K562 (cell line): Measurements from ENCODE around the gene ARHGEF18.
A peak's percentile ranks its signal among the peaks of the same experiment; 100 is the strongest.

Experiments used
- BACH1 ChIP-seq: fragments of 200-800 bp; sonication (Bioruptor generic); IDR thresholded peaks from 2 replicates; pipeline ENCODE4 v1.6.1; 2016; ENCODE audit warnings: missing genetic modification characterization, missing compliant biosample characterization
- GTF2F1 ChIP-seq: IDR thresholded peaks from 2 replicates; pipeline ENCODE4 v1.6.1; 2011; ENCODE audit warnings: low read depth, low read length, improper control_type of control experiment
- JUND ChIP-seq, 2 experiments: IDR thresholded peaks; 2 replicates in 1 of 2; 3 replicates in 1 of 2; pipeline ENCODE4 v1.6.1; 2011; ENCODE audit warnings: borderline replicate concordance in 2 of 2, low read depth in 2 of 2, low read length in 2 of 2, improper control_type of control experiment in 1 of 2, missing biosample characterization in 1 of 2, missing genetic modification characterization in 1 of 2, missing genetic modification reagents in 1 of 2
- MTA3 ChIP-seq: fragments of 450-650 bp; formaldehyde crosslinking; IDR thresholded peaks from 2 replicates; pipeline ENCODE4 v1.6.1; 2017; ENCODE audit warnings: mild to moderate bottlenecking, borderline replicate concordance
- POLR2AphosphoS5 ChIP-seq: IDR thresholded peaks from 2 replicates; pipeline ENCODE4 v1.6.1; 2011; ENCODE audit warnings: mild to moderate bottlenecking, low read depth, low read length, moderate library complexity; ENCODE audit not compliant: control insufficient read depth, insufficient read depth
- RCOR1 ChIP-seq, 2 experiments: IDR thresholded peaks; 2 replicates each; pipeline ENCODE4 v1.6.1; 2012; ENCODE audit warnings: low read depth in 2 of 2, low read length in 2 of 2, borderline replicate concordance in 1 of 2, improper control_type of control experiment in 1 of 2
- RFX5 ChIP-seq: IDR thresholded peaks from 2 replicates; pipeline ENCODE4 v1.6.1; 2011; ENCODE audit warnings: low read depth, mild to moderate bottlenecking, improper control_type of control experiment, low read length
- TEAD2 ChIP-seq: fragments of 450-650 bp; IDR thresholded peaks from 2 replicates; pipeline ENCODE4 v1.6.1; 2016; ENCODE audit warnings: missing genetic modification characterization, control low read depth, missing compliant biosample characterization
- ZFP30 ChIP-seq: fragments of 250-450 bp; sonication (Bioruptor Pico); IDR thresholded peaks from 2 replicates; pipeline ENCODE4 v1.8.0; 2022; ENCODE audit warnings: moderate library complexity, mild to moderate bottlenecking, inconsistent platforms, borderline replicate concordance
- TF ChIP-seq, protein P1 (sequence below), 2 experiments: fragments of 450-650 bp in 1 of 2; sonication (generic) in 1 of 2; formaldehyde crosslinking in 1 of 2; IDR thresholded peaks in 1 of 2; conservative IDR thresholded peaks in 1 of 2; 2 replicates each; pipeline versions ENCODE4 v1.6.1 to v1.8.1; 2016 to 2023; ENCODE audit warnings: mild to moderate bottlenecking in 2 of 2, moderate library complexity in 2 of 2, inconsistent platforms in 1 of 2, missing genetic modification reagents in 1 of 2
- TF ChIP-seq, protein P2 (sequence below), 3 experiments: IDR thresholded peaks in 2 of 3; conservative IDR thresholded peaks in 1 of 3; 2 replicates each; pipeline ENCODE4 v1.5.1; 2011 to 2012; ENCODE audit warnings: low read length in 3 of 3, mild to moderate bottlenecking in 3 of 3, control low read depth in 2 of 3, improper control_type of control experiment in 1 of 3, inconsistent platforms in 1 of 3, low read depth in 1 of 3, mixed read lengths in 1 of 3, moderate library complexity in 1 of 3; ENCODE audit not compliant: insufficient read depth in 2 of 3
- TF ChIP-seq, protein P3 (sequence below), 2 experiments: fragments of 450-650 bp; IDR thresholded peaks; 2 replicates each; pipeline ENCODE4 v1.6.1; 2016; ENCODE audit warnings: mild to moderate bottlenecking in 2 of 2, borderline replicate concordance in 1 of 2, low read depth in 1 of 2, moderate library complexity in 1 of 2
- TF ChIP-seq, protein P4 (sequence below): fragments of 450-650 bp; IDR thresholded peaks from 2 replicates; pipeline ENCODE4 v1.6.1; 2016; ENCODE audit warnings: mild to moderate bottlenecking

DNA sequence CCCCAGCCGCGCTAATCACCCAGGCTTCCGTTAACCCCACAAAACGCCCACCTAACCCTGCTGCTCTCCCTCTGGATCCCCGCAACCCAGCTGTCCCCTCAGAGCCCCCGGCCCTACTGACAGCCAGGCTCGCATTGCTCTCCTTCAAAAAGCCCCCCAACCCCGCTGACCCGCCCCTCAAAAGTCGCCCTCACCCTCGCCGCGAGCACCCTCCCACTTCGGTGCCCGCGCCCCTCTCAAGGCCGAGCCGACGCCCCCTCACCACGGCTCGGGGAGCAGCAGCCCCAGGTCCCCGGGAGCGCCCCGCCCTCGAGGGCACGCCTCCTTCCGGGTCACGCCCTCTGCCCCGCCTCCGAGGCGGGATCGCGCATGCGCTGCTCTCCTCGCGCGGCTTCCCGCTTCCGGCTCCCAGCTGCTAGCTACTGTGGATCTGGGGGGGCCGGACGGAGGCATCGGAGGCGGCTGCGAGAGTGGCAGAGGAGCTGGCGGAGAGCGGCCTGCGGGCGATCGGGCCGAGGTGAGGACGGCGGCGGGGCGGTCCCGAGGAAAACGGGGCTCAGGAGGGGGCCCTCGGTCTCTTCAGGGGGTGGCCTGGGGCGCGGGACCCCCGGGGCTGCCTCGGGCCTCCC lies 46.1 kb downstream of the ARHGEF18 start:
- TF ChIP-seq, protein P1, sequence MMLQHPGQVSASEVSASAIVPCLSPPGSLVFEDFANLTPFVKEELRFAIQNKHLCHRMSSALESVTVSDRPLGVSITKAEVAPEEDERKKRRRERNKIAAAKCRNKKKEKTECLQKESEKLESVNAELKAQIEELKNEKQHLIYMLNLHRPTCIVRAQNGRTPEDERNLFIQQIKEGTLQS (IDR thresholded peaks at IDR 0.05) = no peak
- TF ChIP-seq, protein P1 (CRISPR knock-in tag; conservative IDR thresholded peaks at IDR 0.05) = no peak
- TF ChIP-seq, protein P2, sequence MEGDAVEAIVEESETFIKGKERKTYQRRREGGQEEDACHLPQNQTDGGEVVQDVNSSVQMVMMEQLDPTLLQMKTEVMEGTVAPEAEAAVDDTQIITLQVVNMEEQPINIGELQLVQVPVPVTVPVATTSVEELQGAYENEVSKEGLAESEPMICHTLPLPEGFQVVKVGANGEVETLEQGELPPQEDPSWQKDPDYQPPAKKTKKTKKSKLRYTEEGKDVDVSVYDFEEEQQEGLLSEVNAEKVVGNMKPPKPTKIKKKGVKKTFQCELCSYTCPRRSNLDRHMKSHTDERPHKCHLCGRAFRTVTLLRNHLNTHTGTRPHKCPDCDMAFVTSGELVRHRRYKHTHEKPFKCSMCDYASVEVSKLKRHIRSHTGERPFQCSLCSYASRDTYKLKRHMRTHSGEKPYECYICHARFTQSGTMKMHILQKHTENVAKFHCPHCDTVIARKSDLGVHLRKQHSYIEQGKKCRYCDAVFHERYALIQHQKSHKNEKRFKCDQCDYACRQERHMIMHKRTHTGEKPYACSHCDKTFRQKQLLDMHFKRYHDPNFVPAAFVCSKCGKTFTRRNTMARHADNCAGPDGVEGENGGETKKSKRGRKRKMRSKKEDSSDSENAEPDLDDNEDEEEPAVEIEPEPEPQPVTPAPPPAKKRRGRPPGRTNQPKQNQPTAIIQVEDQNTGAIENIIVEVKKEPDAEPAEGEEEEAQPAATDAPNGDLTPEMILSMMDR (IDR thresholded peaks at IDR 0.05 in 2 of 3, conservative IDR thresholded peaks at IDR 0.05 in 1 of 3; ENCODE audit: insufficient read depth in 2 of 3, low read depth in 1 of 3, low read length in 3 of 3) = no peak
- TF ChIP-seq RFX5 (no peak), ZFP30 (CRISPR knock-in tag) (no peak), TEAD2 (tag) (no peak), JUND (IDR thresholded peaks at IDR 0.05; ENCODE audit: borderline replicate concordance, low read depth, low read length) (no peak), JUND (tag; IDR thresholded peaks at IDR 0.05; ENCODE audit: borderline replicate concordance, low read depth, low read length) (no peak), BACH1 (no peak), RCOR1 (IDR thresholded peaks at IDR 0.05; ENCODE audit: borderline replicate concordance in 1 of 2, low read depth in 2 of 2, low read length in 2 of 2) (no peak), POLR2AphosphoS5 (peak; percentile 55; the same call in 1 of the 2 replicates), GTF2F1 (no peak), MTA3 (peak; percentile 27; the same call in 1 of the 2 replicates)
- TF ChIP-seq, protein P3, sequence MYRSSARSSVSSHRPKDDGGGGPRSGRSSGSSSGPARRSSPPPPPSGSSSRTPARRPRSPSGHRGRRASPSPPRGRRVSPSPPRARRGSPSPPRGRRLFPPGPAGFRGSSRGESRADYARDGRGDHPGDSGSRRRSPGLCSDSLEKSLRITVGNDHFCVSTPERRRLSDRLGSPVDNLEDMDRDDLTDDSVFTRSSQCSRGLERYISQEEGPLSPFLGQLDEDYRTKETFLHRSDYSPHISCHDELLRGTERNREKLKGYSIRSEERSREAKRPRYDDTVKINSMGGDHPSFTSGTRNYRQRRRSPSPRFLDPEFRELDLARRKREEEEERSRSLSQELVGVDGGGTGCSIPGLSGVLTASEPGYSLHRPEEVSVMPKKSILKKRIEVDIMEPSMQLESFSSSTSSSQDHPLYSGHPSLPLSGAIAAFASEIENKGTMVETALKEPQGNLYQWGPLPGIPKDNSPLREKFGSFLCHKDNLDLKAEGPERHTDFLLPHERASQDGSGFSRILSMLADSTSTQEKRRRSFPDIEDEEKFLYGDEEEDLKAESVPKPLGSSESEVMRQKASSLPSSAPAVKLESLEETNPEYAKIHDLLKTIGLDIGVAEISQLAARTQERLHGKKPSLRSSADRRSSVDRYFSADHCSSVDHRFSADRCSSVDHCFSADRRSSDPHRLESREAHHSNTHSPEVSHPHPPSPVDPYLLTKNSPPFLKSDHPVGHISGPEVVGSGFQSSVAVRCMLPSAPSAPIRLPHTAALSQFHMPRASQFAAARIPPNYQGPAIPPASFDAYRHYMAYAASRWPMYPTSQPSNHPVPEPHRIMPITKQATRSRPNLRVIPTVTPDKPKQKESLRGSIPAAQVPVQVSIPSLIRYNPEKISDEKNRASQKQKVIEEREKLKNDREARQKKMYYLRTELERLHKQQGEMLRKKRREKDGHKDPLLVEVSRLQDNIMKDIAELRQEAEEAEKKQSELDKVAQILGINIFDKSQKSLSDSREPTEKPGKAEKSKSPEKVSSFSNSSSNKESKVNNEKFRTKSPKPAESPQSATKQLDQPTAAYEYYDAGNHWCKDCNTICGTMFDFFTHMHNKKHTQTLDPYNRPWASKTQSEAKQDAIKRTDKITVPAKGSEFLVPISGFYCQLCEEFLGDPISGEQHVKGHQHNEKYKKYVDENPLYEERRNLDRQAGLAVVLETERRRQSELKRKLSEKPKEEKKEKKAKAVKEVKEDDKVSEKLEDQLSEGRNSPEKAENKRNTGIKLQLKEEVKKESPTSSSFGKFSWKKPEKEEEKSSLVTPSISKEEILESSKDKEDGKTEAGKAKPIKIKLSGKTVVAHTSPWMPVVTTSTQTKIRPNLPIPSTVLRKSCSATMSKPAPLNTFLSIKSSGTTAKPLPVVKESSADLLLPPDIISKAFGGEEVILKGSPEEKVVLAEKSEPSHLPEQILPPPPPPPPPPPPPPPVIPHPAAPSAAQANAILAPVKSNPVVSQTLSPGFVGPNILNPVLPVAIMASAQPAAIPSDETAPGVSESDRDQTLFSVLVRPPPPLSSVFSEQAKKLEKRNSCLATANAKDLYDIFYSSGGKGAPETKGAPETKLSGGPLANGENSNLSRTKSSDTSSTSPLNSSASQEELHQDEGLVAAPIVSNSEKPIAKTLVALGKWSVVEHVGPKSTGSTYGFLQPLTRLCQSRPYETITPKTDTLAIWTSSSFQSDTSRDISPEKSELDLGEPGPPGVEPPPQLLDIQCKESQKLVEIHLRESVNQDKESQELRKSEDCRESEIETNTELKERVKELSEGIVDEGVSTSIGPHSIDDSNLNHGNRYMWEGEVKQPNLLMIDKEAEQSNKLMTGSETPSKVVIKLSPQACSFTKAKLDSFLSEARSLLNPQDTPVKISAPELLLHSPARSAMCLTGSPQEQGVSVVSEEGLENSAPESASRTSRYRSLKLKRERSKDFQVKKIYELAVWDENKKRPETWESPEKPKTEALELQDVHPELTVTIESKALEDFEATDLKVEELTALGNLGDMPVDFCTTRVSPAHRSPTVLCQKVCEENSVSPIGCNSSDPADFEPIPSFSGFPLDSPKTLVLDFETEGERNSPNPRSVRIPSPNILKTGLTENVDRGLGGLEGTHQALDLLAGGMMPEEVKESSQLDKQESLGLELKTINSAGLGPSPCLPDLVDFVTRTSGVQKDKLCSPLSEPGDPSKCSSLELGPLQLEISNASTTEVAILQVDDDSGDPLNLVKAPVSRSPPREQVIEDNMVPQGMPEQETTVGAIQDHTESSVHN (IDR thresholded peaks at IDR 0.05; ENCODE audit: borderline replicate concordance in 1 of 2, low read depth in 1 of 2) = no peak
- TF ChIP-seq, protein P4, sequence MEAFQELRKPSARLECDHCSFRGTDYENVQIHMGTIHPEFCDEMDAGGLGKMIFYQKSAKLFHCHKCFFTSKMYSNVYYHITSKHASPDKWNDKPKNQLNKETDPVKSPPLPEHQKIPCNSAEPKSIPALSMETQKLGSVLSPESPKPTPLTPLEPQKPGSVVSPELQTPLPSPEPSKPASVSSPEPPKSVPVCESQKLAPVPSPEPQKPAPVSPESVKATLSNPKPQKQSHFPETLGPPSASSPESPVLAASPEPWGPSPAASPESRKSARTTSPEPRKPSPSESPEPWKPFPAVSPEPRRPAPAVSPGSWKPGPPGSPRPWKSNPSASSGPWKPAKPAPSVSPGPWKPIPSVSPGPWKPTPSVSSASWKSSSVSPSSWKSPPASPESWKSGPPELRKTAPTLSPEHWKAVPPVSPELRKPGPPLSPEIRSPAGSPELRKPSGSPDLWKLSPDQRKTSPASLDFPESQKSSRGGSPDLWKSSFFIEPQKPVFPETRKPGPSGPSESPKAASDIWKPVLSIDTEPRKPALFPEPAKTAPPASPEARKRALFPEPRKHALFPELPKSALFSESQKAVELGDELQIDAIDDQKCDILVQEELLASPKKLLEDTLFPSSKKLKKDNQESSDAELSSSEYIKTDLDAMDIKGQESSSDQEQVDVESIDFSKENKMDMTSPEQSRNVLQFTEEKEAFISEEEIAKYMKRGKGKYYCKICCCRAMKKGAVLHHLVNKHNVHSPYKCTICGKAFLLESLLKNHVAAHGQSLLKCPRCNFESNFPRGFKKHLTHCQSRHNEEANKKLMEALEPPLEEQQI = no peak
